ENCODE measurements around the gene LRP2.

DNA sequence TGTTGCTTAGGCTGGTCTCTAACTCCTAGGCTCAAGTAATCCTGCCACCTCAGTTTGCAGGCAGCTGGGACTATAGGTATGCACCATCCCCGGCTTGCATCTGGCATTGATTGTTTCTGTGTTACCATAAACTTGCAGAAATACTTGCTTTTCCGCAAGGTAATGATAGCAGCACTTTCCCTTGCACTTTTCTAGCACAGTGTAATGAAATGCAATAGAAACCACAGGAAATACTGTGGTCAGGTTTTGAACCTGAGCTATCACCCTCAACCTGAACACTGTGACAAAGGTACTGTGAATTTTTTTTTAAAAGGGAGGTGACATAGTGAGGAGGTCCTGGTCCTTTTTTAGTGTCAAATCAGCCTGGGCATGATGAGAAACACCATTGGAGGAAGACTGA lies 254.7 kb downstream of the LRP2 start:
- TF ChIP-seq POLR2A (IDR thresholded peaks at IDR 0.05), result no peak
- TF ChIP-seq, protein P1, sequence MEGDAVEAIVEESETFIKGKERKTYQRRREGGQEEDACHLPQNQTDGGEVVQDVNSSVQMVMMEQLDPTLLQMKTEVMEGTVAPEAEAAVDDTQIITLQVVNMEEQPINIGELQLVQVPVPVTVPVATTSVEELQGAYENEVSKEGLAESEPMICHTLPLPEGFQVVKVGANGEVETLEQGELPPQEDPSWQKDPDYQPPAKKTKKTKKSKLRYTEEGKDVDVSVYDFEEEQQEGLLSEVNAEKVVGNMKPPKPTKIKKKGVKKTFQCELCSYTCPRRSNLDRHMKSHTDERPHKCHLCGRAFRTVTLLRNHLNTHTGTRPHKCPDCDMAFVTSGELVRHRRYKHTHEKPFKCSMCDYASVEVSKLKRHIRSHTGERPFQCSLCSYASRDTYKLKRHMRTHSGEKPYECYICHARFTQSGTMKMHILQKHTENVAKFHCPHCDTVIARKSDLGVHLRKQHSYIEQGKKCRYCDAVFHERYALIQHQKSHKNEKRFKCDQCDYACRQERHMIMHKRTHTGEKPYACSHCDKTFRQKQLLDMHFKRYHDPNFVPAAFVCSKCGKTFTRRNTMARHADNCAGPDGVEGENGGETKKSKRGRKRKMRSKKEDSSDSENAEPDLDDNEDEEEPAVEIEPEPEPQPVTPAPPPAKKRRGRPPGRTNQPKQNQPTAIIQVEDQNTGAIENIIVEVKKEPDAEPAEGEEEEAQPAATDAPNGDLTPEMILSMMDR (IDR thresholded peaks at IDR 0.05), result no peak

Measured in uterus (tissue), 2 donors.